K562 (cell line): ENCODE results near the gene RHOT1.
"Not testable (repeated sequence)": the region's sequence is repeated elsewhere in the genome, so short reads cannot be mapped to it uniquely, and the experiment has no call there.

Source experiments
- BACH1 ChIP-seq: fragments of 200-800 bp; sonication (Bioruptor generic); IDR thresholded peaks from 2 replicates; pipeline ENCODE4 v1.6.1; 2016; ENCODE audit warnings: missing genetic modification characterization, missing compliant biosample characterization
- CTCF ChIP-seq, 3 experiments: IDR thresholded peaks in 2 of 3; conservative IDR thresholded peaks in 1 of 3; 2 replicates each; pipeline ENCODE4 v1.5.1; 2011 to 2012; ENCODE audit warnings: low read length in 3 of 3, mild to moderate bottlenecking in 3 of 3, control low read depth in 2 of 3, improper control_type of control experiment in 1 of 3, inconsistent platforms in 1 of 3, low read depth in 1 of 3, mixed read lengths in 1 of 3, moderate library complexity in 1 of 3; ENCODE audit not compliant: insufficient read depth in 2 of 3
- EZH2 ChIP-seq: IDR thresholded peaks from 2 replicates; pipeline ENCODE4 v1.6.1; 2012; ENCODE audit warnings: low read depth, mild to moderate bottlenecking, inconsistent platforms, low read length, borderline replicate concordance
- MYNN ChIP-seq, 2 experiments: sonication (generic); formaldehyde crosslinking in 1 of 2; IDR thresholded peaks; 2 replicates each; pipeline versions ENCODE4 v1.5.0 to v1.6.1; 2016 to 2020; ENCODE audit warnings: antibody characterized with exemption in 1 of 2, missing genetic modification reagents in 1 of 2
- NCOR1 ChIP-seq: fragments of 450-650 bp; IDR thresholded peaks from 2 replicates; pipeline ENCODE4 v1.6.1; 2016; ENCODE audit warnings: mild to moderate bottlenecking, moderate library complexity
- TAF1 ChIP-seq: IDR thresholded peaks from 2 replicates; pipeline ENCODE4 v1.6.1; 2011; ENCODE audit warnings: mild to moderate bottlenecking, low read length, moderate library complexity; ENCODE audit not compliant: insufficient read depth, control insufficient read depth, severe bottlenecking; ENCODE audit errors: extremely low read depth
- ZBTB5 ChIP-seq: fragments of 450-650 bp; IDR thresholded peaks from 2 replicates; pipeline ENCODE4 v1.6.1; 2017; ENCODE audit warnings: antibody characterized with exemption
- ZBTB8A ChIP-seq: fragments of 450-650 bp; IDR thresholded peaks from 2 replicates; pipeline ENCODE4 v1.6.1; 2018; ENCODE audit warnings: mild to moderate bottlenecking, moderate library complexity; ENCODE audit not compliant: partially characterized antibody
- ZFX ChIP-seq: sonication (generic); formaldehyde crosslinking; IDR thresholded peaks from 2 replicates; pipeline ENCODE4 v1.8.0; 2022; ENCODE audit warnings: mild to moderate bottlenecking, missing genetic modification reagents, moderate library complexity

GRCh38 chr17:32179526-32179925 lies 37.2 kb downstream of the RHOT1 start:
- TF ChIP-seq TAF1; CTCF (IDR thresholded peaks at IDR 0.05 in 2 of 3, conservative IDR thresholded peaks at IDR 0.05 in 1 of 3; ENCODE audit: insufficient read depth in 2 of 3, low read depth in 1 of 3, low read length in 3 of 3); MYNN (IDR thresholded peaks at IDR 0.05); MYNN (CRISPR knock-in tag; IDR thresholded peaks at IDR 0.05); NCOR1; ZBTB8A; ZBTB5; BACH1 (tag); ZFX (CRISPR knock-in tag); EZH2: not testable (repeated sequence)
